Neural cell (in vitro differentiated cells): ENCODE measurements around the gene MTHFD2.

ENCODE experiments used
- EP300 ChIP-seq: fragments of 450-650 bp; conservative IDR thresholded peaks from 2 replicates; pipeline ENCODE4 v1.6.1; 2014; ENCODE audit warnings: antibody characterized with exemption, mild to moderate bottlenecking, moderate library complexity; ENCODE audit not compliant: poor library complexity, severe bottlenecking
- EZH2 ChIP-seq: fragments of 200-600, 300-800 bp; shearing (Covaris generic), sonication (generic); IDR thresholded peaks from 2 replicates; pipeline ENCODE4 v1.6.1; 2014; ENCODE audit warnings: antibody characterized with exemption, low read length, borderline replicate concordance, mild to moderate bottlenecking; ENCODE audit not compliant: insufficient read depth, poor library complexity, severe bottlenecking
- POLR2AphosphoS5 ChIP-seq: IDR thresholded peaks from 2 replicates; pipeline ENCODE4 v1.6.1; 2012
- RAD21 ChIP-seq: fragments of 450-650 bp; conservative IDR thresholded peaks from 2 replicates; pipeline ENCODE4 v1.6.1; 2014; ENCODE audit warnings: antibody characterized with exemption, mild to moderate bottlenecking, moderate library complexity
- SMC3 ChIP-seq: fragments of 450-650 bp; conservative IDR thresholded peaks from 2 replicates; pipeline ENCODE4 v1.6.1; 2014; ENCODE audit warnings: antibody characterized with exemption, mild to moderate bottlenecking, moderate library complexity; ENCODE audit not compliant: poor library complexity
- TAF1 ChIP-seq: IDR thresholded peaks from 2 replicates; pipeline ENCODE4 v1.6.1; 2012; ENCODE audit warnings: low read depth
- TF ChIP-seq, protein P1 (sequence below): fragments of 450-650 bp; IDR thresholded peaks from 2 replicates; pipeline ENCODE4 v1.5.1; 2014; ENCODE audit warnings: antibody characterized with exemption, mild to moderate bottlenecking, moderate library complexity; ENCODE audit not compliant: poor library complexity, severe bottlenecking
- TF ChIP-seq, protein P2 (sequence below): IDR thresholded peaks from 2 replicates; pipeline ENCODE4 v1.6.1; 2012; ENCODE audit warnings: borderline replicate concordance

DNA sequence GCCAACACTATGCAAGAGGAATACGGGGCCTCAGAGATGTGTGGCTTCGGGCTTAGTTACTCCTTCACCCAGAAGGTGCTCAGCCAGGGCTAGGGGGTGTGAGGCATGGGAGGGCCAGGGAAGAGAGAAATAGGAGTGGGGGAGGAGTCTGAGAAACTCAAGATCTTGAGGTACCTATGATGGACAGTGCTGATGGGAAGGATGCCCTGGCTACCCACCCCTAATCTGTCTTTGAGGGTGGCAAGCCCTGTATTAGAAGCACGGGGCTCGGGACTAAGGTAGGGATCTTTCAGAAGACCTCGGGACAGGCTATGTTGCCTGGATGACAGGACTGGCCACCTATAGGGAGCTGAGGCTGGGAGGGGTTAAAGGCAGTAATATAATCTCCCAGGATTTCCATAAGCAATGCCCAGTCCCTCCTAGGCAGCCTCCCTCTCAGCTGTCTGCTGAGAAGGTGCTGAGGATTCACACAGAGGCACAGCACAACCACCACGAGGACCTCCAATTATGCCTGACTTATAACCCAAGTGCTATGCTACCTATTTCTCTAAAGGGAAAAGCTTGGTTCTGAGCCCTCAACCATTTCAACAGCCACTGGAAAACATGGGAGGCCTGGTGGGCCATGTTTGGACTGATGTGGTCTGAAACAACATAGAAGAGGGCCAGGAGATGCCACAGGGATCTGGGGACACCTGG, 23.3 kb downstream of the MTHFD2 start:
- TF ChIP-seq, protein P1, sequence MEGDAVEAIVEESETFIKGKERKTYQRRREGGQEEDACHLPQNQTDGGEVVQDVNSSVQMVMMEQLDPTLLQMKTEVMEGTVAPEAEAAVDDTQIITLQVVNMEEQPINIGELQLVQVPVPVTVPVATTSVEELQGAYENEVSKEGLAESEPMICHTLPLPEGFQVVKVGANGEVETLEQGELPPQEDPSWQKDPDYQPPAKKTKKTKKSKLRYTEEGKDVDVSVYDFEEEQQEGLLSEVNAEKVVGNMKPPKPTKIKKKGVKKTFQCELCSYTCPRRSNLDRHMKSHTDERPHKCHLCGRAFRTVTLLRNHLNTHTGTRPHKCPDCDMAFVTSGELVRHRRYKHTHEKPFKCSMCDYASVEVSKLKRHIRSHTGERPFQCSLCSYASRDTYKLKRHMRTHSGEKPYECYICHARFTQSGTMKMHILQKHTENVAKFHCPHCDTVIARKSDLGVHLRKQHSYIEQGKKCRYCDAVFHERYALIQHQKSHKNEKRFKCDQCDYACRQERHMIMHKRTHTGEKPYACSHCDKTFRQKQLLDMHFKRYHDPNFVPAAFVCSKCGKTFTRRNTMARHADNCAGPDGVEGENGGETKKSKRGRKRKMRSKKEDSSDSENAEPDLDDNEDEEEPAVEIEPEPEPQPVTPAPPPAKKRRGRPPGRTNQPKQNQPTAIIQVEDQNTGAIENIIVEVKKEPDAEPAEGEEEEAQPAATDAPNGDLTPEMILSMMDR: no peak
- no peak for TF ChIP-seq POLR2AphosphoS5
- TF ChIP-seq RAD21: no peak
- no peak for TF ChIP-seq EZH2
- TF ChIP-seq, protein P2, sequence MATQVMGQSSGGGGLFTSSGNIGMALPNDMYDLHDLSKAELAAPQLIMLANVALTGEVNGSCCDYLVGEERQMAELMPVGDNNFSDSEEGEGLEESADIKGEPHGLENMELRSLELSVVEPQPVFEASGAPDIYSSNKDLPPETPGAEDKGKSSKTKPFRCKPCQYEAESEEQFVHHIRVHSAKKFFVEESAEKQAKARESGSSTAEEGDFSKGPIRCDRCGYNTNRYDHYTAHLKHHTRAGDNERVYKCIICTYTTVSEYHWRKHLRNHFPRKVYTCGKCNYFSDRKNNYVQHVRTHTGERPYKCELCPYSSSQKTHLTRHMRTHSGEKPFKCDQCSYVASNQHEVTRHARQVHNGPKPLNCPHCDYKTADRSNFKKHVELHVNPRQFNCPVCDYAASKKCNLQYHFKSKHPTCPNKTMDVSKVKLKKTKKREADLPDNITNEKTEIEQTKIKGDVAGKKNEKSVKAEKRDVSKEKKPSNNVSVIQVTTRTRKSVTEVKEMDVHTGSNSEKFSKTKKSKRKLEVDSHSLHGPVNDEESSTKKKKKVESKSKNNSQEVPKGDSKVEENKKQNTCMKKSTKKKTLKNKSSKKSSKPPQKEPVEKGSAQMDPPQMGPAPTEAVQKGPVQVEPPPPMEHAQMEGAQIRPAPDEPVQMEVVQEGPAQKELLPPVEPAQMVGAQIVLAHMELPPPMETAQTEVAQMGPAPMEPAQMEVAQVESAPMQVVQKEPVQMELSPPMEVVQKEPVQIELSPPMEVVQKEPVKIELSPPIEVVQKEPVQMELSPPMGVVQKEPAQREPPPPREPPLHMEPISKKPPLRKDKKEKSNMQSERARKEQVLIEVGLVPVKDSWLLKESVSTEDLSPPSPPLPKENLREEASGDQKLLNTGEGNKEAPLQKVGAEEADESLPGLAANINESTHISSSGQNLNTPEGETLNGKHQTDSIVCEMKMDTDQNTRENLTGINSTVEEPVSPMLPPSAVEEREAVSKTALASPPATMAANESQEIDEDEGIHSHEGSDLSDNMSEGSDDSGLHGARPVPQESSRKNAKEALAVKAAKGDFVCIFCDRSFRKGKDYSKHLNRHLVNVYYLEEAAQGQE: no peak
- no peak for TF ChIP-seq TAF1
- TF ChIP-seq EP300: no peak
- TF ChIP-seq SMC3: no peak
